Left lung (tissue), 10 donors: ENCODE results near the gene CD3E. TPM values are rescaled to one million over a fixed set of nuclear protein-coding genes. Genes with fewer than 3 reads are reported as not detected.

Experiments used
- ATAC-seq: fragments of 200-7000 bp; cut with Tn5 transposase; one replicate; pipeline ENCODE4 v1.9.1; 2020; ENCODE audit warnings: moderate library complexity
- DNase-seq, 4 donors: peaks; one replicate each; pipeline ENCODE4 v3.0.0-alpha.2; 2013 to 2020
- H3K27ac ChIP-seq, 2 donors: fragments of 200-600 bp; sonication (generic) in 1 of 2; one replicate each; pipeline versions ENCODE4 v1.5.0 to v1.8.0; 2020 to 2021
- H3K27me3 ChIP-seq, 2 donors: fragments of 200-600 bp; sonication (generic) in 1 of 2; one replicate each; pipeline versions ENCODE4 v1.5.0 to v1.8.0; 2020 to 2021
- H3K36me3 ChIP-seq, 2 donors: fragments of 200-600 bp; sonication (generic) in 1 of 2; one replicate each; pipeline versions ENCODE4 v1.5.0 to v1.8.0; 2020 to 2021
- H3K4me1 ChIP-seq, 2 donors: fragments of 200-600 bp; one replicate each; pipeline ENCODE4 v1.8.0; 2021
- H3K4me3 ChIP-seq, 2 donors: fragments of 200-600 bp; sonication (generic) in 1 of 2; one replicate each; pipeline versions ENCODE4 v1.5.0 to v1.8.0; 2020 to 2021; ENCODE audit warnings: mild to moderate bottlenecking in 1 of 2
- H3K9me3 ChIP-seq, 2 donors: fragments of 200-600 bp; sonication (generic) in 1 of 2; one replicate each; pipeline versions ENCODE4 v1.5.0 to v1.8.0; 2020 to 2021
- intact Hi-C, 2 donors: fragments of 100-400 bp; cut with DNase I; formaldehyde crosslinking; loops; one replicate each; pipeline versions ENCODE4 v1.11.2 to v1.14.2; 2022
- polyA plus RNA-seq, 6 donors: library from polyadenylated mRNA; unstranded; fragments of 120-200 nt; gene quantifications; one replicate each; pipeline ENCODE4 v1.2.1, GENCODE V29; 2013; ENCODE audit not compliant: insufficient read length in 6 of 6
- total RNA-seq, 2 donors: library from RNA; stranded (reverse); fragmentation: NEBNext Ultra II Directional; extraction: Animal tissue kit (Norgen Biotek cat#: 25700); gene quantifications; one replicate each; pipeline ENCODE4 v1.2.1, GENCODE V29; 2021
- TF ChIP-seq, protein P1 (sequence below), 2 donors: fragments of 200-600 bp; sonication (generic) in 1 of 2; IDR thresholded peaks; one replicate each; pipeline versions ENCODE4 v1.5.0 to v1.8.0; 2021; ENCODE audit warnings: antibody characterized with exemption in 2 of 2
- donor health status: DM: no; HTN: yes; CAD: no.
- donor health status: DM: no; HTN: no; CAD: no.

CD3E gene
- total and polyA plus RNA-seq, 8 donors: 0.95 to 10.5 (median 2.1) TPM

GRCh38 chr11:118349475-118349874, 44.9 kb downstream of the CD3E start:
- Histone ChIP-seq H3K27me3 (no peaks in the 10 kb centered on the region), H3K4me3 (no peak overlapping the region), H3K4me1 (no peaks in the 10 kb centered on the region), H3K36me3 (no peaks in the 10 kb centered on the region), H3K9me3 (no peaks in the 10 kb centered on the region), H3K27ac (no peak overlapping the region)
- no peak for ATAC-seq
- TF ChIP-seq, protein P1, sequence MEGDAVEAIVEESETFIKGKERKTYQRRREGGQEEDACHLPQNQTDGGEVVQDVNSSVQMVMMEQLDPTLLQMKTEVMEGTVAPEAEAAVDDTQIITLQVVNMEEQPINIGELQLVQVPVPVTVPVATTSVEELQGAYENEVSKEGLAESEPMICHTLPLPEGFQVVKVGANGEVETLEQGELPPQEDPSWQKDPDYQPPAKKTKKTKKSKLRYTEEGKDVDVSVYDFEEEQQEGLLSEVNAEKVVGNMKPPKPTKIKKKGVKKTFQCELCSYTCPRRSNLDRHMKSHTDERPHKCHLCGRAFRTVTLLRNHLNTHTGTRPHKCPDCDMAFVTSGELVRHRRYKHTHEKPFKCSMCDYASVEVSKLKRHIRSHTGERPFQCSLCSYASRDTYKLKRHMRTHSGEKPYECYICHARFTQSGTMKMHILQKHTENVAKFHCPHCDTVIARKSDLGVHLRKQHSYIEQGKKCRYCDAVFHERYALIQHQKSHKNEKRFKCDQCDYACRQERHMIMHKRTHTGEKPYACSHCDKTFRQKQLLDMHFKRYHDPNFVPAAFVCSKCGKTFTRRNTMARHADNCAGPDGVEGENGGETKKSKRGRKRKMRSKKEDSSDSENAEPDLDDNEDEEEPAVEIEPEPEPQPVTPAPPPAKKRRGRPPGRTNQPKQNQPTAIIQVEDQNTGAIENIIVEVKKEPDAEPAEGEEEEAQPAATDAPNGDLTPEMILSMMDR (IDR thresholded peaks at IDR 0.05): no peak
- DNase-seq: no peak
- intact Hi-C loops: loop anchor here in 1 of 2 donors (10.0 kb wide), 1 partner anchor 55 kb away; no protein-coding TSS in a partner anchor

DNA sequence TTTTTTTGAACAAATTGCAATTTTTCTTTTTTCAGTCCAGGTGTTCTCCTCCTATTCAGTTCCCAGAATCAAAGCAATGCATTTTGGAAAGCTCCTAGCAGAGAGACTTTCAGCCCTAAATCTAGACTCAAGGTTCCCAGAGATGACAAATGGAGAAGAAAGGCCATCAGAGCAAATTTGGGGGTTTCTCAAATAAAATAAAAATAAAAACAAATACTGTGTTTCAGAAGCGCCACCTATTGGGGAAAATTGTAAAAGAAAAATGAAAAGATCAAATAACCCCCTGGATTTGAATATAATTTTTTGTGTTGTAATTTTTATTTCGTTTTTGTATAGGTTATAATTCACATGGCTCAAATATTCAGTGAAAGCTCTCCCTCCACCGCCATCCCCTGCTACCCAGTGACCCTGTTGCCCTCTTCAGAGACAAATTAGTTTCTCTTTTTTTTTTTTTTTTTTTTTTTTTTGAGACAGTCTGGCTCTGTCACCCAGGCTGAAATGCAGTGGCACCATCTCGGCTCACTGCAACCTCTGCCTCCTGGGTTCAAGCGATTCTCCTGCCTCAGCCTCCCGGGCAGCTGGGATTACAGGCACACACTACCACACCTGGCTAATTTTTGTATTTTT, 48.7 kb downstream of the CD3E start:
- no peaks in the 10 kb centered on the region for H3K4me1 ChIP-seq
- no peak overlapping the region for H3K27ac ChIP-seq
- H3K27me3 ChIP-seq: no peaks in the 10 kb centered on the region
- no peaks in the 10 kb centered on the region for H3K36me3 ChIP-seq
- TF ChIP-seq, protein P1 (IDR thresholded peaks at IDR 0.05): peak in 1 of 2 donors; percentile 45
- ATAC-seq: no peak
- H3K4me3 ChIP-seq: no peak overlapping the region
- H3K9me3 ChIP-seq: no peaks in the 10 kb centered on the region
- intact Hi-C loops: loop anchor here in 1 of 2 donors (10.0 kb wide), 2 partner anchors 148 to 208 kb away; no protein-coding TSS in a partner anchor
- DNase-seq: peak in 1 of 4 donors; percentile 20

- Histone ChIP-seq H3K4me1 (peaks cover 6 to 32% of the 10 kb centered on the region in 2 donors), H3K4me3 (no peak overlapping the region), H3K27me3 (no peaks in the 10 kb centered on the region), H3K36me3 (no peaks in the 10 kb centered on the region), H3K9me3 (no peaks in the 10 kb centered on the region), H3K27ac (no peak overlapping the region)
- intact Hi-C loops: loop anchor here in 1 of 2 donors (10.0 kb wide), 2 partner anchors 153 to 213 kb away; no protein-coding TSS in a partner anchor
- TF ChIP-seq, protein P1 (IDR thresholded peaks at IDR 0.05): no peak
- DNase-seq (no peak), ATAC-seq (no peak)
Observed at GRCh38 chr11:118358071-118358470, 53.5 kb downstream of the CD3E start.

- H3K9me3 ChIP-seq: no peaks in the 10 kb centered on the region
- intact Hi-C loops: loop anchor here in 1 of 2 donors (10.0 kb wide), 2 partner anchors 155 to 215 kb away; no protein-coding TSS in a partner anchor
- H3K4me1 ChIP-seq: peaks cover 6 to 32% of the 10 kb centered on the region in 2 donors
- ATAC-seq (peak; percentile 95), DNase-seq (peak; percentile 93 to 96 (median 96))
- peak within 1 kb of the TSS; percentile 29 to 73 for H3K27ac ChIP-seq
- no peaks in the 10 kb centered on the region for H3K36me3 ChIP-seq
- TF ChIP-seq, protein P1 (IDR thresholded peaks at IDR 0.05): no peak
- no peaks in the 10 kb centered on the region for H3K27me3 ChIP-seq
- peak within 1 kb of the TSS; percentile 70 to 71 for H3K4me3 ChIP-seq
Observed at GRCh38 chr11:118359295-118359958, 54.9 kb downstream of the CD3E start, which contains the start of gene UBE4A. Gene UBE4A, plus strand, starts transcription at chr11:118359600. Its CDS starts 5,481 bp downstream, at chr11:118365081.
